Measurements from ENCODE around the gene DNAAF8. TPM values are rescaled to one million over a fixed set of nuclear protein-coding genes. Genes with fewer than 3 reads are reported as not detected.

The DNAAF8 gene
- polyA plus RNA-seq, 2 of the 4 experiments (the other 2 are of a cell fraction) = 1.6 TPM

- CTCF ChIA-PET = interaction anchor here (0.9 kb wide), 1 partner anchor 126 kb away, joined by 5 read pairs; no protein-coding TSS in a partner anchor
- no peak for FAIRE-seq
- no peak for DNase-seq (ENCODE audit: low read depth in 1 of 2, low spot score in 1 of 2)
- WGBS (ENCODE audit: missing lambda C conversion rate) = 92% methylated on average over 18 of the region's 21 CpGs
- POLR2A ChIA-PET = no interaction called here
- H3K4me1 ChIP-seq = peaks cover 6% of the 10 kb centered on the region; the same call in 1 of the 3 replicates
- H3K9me3 ChIP-seq = no peaks in the 10 kb centered on the region
- ATAC-seq = no peak
- H3K27ac ChIP-seq = no peak overlapping the region
- no peak overlapping the region for H3K4me2 ChIP-seq
- no peak overlapping the region for H3K4me3 ChIP-seq
- TF ChIP-seq ZC3H11A (IDR thresholded peaks at IDR 0.05) (no peak), ZNF302 (CRISPR knock-in tag; IDR thresholded peaks at IDR 0.05) (no peak), TFCP2L1 (CRISPR knock-in tag; IDR thresholded peaks at IDR 0.05) (no peak), RCOR1 (IDR thresholded peaks at IDR 0.05; ENCODE audit: low read depth, low read length) (no peak), GATA3 (IDR thresholded peaks at IDR 0.05; ENCODE audit: borderline replicate concordance) (no peak), HOXB13 (CRISPR knock-in tag; IDR thresholded peaks at IDR 0.05; ENCODE audit: low read depth) (no peak), HDAC2 (IDR thresholded peaks at IDR 0.05) (no peak), POLR2AphosphoS2 (conservative IDR thresholded peaks at IDR 0.05; ENCODE audit: low read length) (no peak), FOSB (CRISPR knock-in tag; IDR thresholded peaks at IDR 0.05) (no peak), FOXS1 (CRISPR knock-in tag; IDR thresholded peaks at IDR 0.05) (no peak), HOXA7 (CRISPR knock-in tag; IDR thresholded peaks at IDR 0.05) (no peak)
- TF ChIP-seq, protein P1, sequence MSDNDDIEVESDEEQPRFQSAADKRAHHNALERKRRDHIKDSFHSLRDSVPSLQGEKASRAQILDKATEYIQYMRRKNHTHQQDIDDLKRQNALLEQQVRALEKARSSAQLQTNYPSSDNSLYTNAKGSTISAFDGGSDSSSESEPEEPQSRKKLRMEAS (IDR thresholded peaks at IDR 0.05) = no peak
- TF ChIP-seq, protein P2, sequence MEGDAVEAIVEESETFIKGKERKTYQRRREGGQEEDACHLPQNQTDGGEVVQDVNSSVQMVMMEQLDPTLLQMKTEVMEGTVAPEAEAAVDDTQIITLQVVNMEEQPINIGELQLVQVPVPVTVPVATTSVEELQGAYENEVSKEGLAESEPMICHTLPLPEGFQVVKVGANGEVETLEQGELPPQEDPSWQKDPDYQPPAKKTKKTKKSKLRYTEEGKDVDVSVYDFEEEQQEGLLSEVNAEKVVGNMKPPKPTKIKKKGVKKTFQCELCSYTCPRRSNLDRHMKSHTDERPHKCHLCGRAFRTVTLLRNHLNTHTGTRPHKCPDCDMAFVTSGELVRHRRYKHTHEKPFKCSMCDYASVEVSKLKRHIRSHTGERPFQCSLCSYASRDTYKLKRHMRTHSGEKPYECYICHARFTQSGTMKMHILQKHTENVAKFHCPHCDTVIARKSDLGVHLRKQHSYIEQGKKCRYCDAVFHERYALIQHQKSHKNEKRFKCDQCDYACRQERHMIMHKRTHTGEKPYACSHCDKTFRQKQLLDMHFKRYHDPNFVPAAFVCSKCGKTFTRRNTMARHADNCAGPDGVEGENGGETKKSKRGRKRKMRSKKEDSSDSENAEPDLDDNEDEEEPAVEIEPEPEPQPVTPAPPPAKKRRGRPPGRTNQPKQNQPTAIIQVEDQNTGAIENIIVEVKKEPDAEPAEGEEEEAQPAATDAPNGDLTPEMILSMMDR (IDR thresholded peaks at IDR 0.05) = no peak
These were observed 45.2 kb upstream of the DNAAF8 start for GRCh38 chr16:4689091-4689671.

- 88% methylated on average over 30 of the region's 31 CpGs for WGBS (ENCODE audit: missing lambda C conversion rate)
- no peak overlapping the region for H3K4me3 ChIP-seq
- H3K27ac ChIP-seq = no peak overlapping the region
- ATAC-seq (no peak), FAIRE-seq (no peak), DNase-seq (ENCODE audit: low read depth in 1 of 2, low spot score in 1 of 2) (no peak)
- H3K9me3 ChIP-seq = no peaks in the 10 kb centered on the region
- no peak overlapping the region for H3K4me2 ChIP-seq
- H3K4me1 ChIP-seq = peaks cover 11% of the 10 kb centered on the region; the same call in 1 of the 3 replicates
- POLR2A ChIA-PET = no interaction called here
- CTCF ChIA-PET = interaction anchor here (0.6 to 1.7 kb wide), 5 partner anchors 28 to 266 kb away, joined by 3 to 11 read pairs (median 4); partner anchors contain the start of gene MGRN1
- TF ChIP-seq MYC (IDR thresholded peaks at IDR 0.05; ENCODE audit: borderline replicate concordance, low read length) = no peak
- no peak for TF ChIP-seq CBX2 (IDR thresholded peaks at IDR 0.05; ENCODE audit: borderline replicate concordance, low read depth)
- no peak for TF ChIP-seq RAD21 (conservative IDR thresholded peaks at IDR 0.05 in 1 of 2, IDR thresholded peaks at IDR 0.05 in 1 of 2)
- no peak for TF ChIP-seq CBX8 (IDR thresholded peaks at IDR 0.05)
- no peak for TF ChIP-seq ZFP36 (IDR thresholded peaks at IDR 0.05; ENCODE audit: borderline replicate concordance, partially characterized antibody)
These were observed 44.3 kb upstream of the DNAAF8 start for GRCh38 chr16:4689864-4690704.

- TF ChIP-seq CBX8 (IDR thresholded peaks at IDR 0.05) (no peak), CBX2 (IDR thresholded peaks at IDR 0.05; ENCODE audit: borderline replicate concordance, low read depth) (no peak), MAZ (IDR thresholded peaks at IDR 0.05; ENCODE audit: borderline replicate concordance, low read depth, low read length) (no peak), HOXA7 (CRISPR knock-in tag; IDR thresholded peaks at IDR 0.05) (no peak), TP53 (CRISPR knock-in tag; IDR thresholded peaks at IDR 0.05) (no peak), POLR2A (IDR thresholded peaks at IDR 0.05; ENCODE audit: low read length) (no peak), FOXS1 (CRISPR knock-in tag; IDR thresholded peaks at IDR 0.05) (no peak), KDM5A (IDR thresholded peaks at IDR 0.05) (no peak), HOXB5 (CRISPR knock-in tag; IDR thresholded peaks at IDR 0.05) (no peak), KDM1A (IDR thresholded peaks at IDR 0.05; ENCODE audit: low read depth) (no peak), HDAC2 (IDR thresholded peaks at IDR 0.05) (no peak)
- no peak for ATAC-seq
- ChIA-PET CTCF (interaction anchor here (0.6 to 1.7 kb wide), 4 partner anchors 27 to 265 kb away, joined by 3 to 11 read pairs (median 4); partner anchors contain the start of gene MGRN1), POLR2A (interaction anchor here (0.6 kb wide), 1 partner anchor 153 kb away, joined by 3 read pairs; the partner anchor contains the start of gene CDIP1)
- H3K4me2 ChIP-seq = no peak overlapping the region
- WGBS (ENCODE audit: missing lambda C conversion rate) = 86% methylated on average over 17 of the region's 19 CpGs
- H3K4me1 ChIP-seq = peaks cover 11% of the 10 kb centered on the region; the same call in 1 of the 3 replicates
- no peak for DNase-seq (ENCODE audit: low read depth in 1 of 2, low spot score in 1 of 2)
- no peak overlapping the region for H3K4me3 ChIP-seq
- no peak for FAIRE-seq
- H3K27ac ChIP-seq = no peak overlapping the region
- no peaks in the 10 kb centered on the region for H3K9me3 ChIP-seq
These were observed 43.2 kb upstream of the DNAAF8 start for GRCh38 chr16:4690946-4691665.

Data from A549 (cell line).